Gastroesophageal sphincter (tissue), 3 donors: Measurements from ENCODE around the gene PTK6.

Experiments
- CTCF ChIP-seq, 4 experiments: fragments of 200-600 bp in 2 of 4; fragments of 450-650 bp in 2 of 4; sonication (generic) in 1 of 4; IDR thresholded peaks; one replicate each; pipeline ENCODE4 v1.5.1; 2017 to 2019; ENCODE audit warnings: antibody characterized with exemption in 4 of 4, mild to moderate bottlenecking in 2 of 4, moderate library complexity in 2 of 4
- EP300 ChIP-seq: sonication (generic); formaldehyde crosslinking; IDR thresholded peaks from one replicate; pipeline ENCODE4 v1.6.1; 2017; ENCODE audit warnings: antibody characterized with exemption, mild to moderate bottlenecking
- POLR2A ChIP-seq, 2 donors: fragments of 450-650 bp; IDR thresholded peaks; one replicate each; pipeline ENCODE4 v1.6.1; 2017; ENCODE audit warnings: antibody characterized with exemption in 2 of 2, mild to moderate bottlenecking in 2 of 2, moderate library complexity in 1 of 2

GRCh38 chr20:63565699-63566335 lies 28.6 kb upstream of the PTK6 start:
- TF ChIP-seq CTCF (IDR thresholded peaks at IDR 0.05) (no peak), EP300 (no peak), POLR2A (IDR thresholded peaks at IDR 0.05) (no peak)
